OCI-LY7 (cell line): ENCODE results near the gene SMR3B. TPM values are rescaled to one million over a fixed set of nuclear protein-coding genes. Genes with fewer than 3 reads are reported as not detected.

Source experiments
- BruUV-seq: library from RNA; stranded (reverse); fragments of 400-500 nt; replicated peaks from 2 replicates; lab custom pipeline; 2021; lab: Mats Ljungman, UMichigan
- CTCF ChIA-PET: fragments of 300-600 bp; sonication (Branson Sonifier 250); formaldehyde crosslinking; loops from one replicate; lab custom pipeline; 2022; ENCODE audit warnings: antibody characterized with exemption; ENCODE audit not compliant: unreplicated experiment; lab: Charles Lee
- POLR2A ChIA-PET: fragments of 300-600 bp; sonication (Branson Sonifier 250); formaldehyde crosslinking; loops from one replicate; lab custom pipeline; 2022; ENCODE audit warnings: antibody characterized with exemption; lab: Charles Lee
- DNase-seq: peaks from one replicate; pipeline ENCODE4 v3.0.0-alpha.2; 2015; ENCODE audit warnings: low spot score
- H2AFZ ChIP-seq: fragments of 200-600 bp; sonication (generic), shearing (Covaris generic); 2 replicates; pipeline ENCODE4 v1.6.1; 2014; ENCODE audit warnings: mild to moderate bottlenecking, antibody characterized with exemption, low read length, moderate library complexity
- H3K27ac ChIP-seq: fragments of 200-600 bp; sonication (generic); 2 replicates; pipeline ENCODE4 v1.5.1; 2014; ENCODE audit warnings: mixed run types, low read depth, mild to moderate bottlenecking, moderate library complexity, low read length, inconsistent platforms; ENCODE audit not compliant: poor library complexity, severe bottlenecking
- H3K36me3 ChIP-seq: fragments of 200-600 bp; sonication (generic); 2 replicates; pipeline ENCODE4 v1.6.1; 2014; ENCODE audit warnings: mild to moderate bottlenecking, antibody characterized with exemption, low read length, moderate library complexity, mixed read lengths; ENCODE audit not compliant: insufficient read depth
- H3K4me1 ChIP-seq: fragments of 200-600 bp; sonication (generic); 2 replicates; pipeline ENCODE4 v1.5.1; 2014; ENCODE audit warnings: mild to moderate bottlenecking, low read length; ENCODE audit not compliant: insufficient read depth, poor library complexity, severe bottlenecking
- H3K4me2 ChIP-seq: fragments of 200-600 bp; sonication (generic); 2 replicates; pipeline ENCODE4 v1.6.1; 2014; ENCODE audit warnings: mild to moderate bottlenecking, low read length
- H3K4me3 ChIP-seq: fragments of 200-600 bp; sonication (generic); 2 replicates; pipeline ENCODE4 v1.5.1; 2014; ENCODE audit warnings: mild to moderate bottlenecking, low read depth, low read length; ENCODE audit not compliant: poor library complexity, severe bottlenecking
- H3K79me2 ChIP-seq: fragments of 200-600 bp; sonication (generic); 2 replicates; pipeline ENCODE4 v1.6.1; 2016; ENCODE audit warnings: low read depth, mild to moderate bottlenecking, low read length, moderate library complexity, mixed read lengths; ENCODE audit not compliant: insufficient read depth
- H3K9me2 ChIP-seq: fragments of 200-600 bp; sonication (generic); 2 replicates; pipeline ENCODE4 v1.6.1; 2016; ENCODE audit warnings: mild to moderate bottlenecking, low read length, mixed read lengths; ENCODE audit not compliant: insufficient read depth
- H3K9me3 ChIP-seq: fragments of 200-600 bp; sonication (generic); 2 replicates; pipeline ENCODE4 v1.6.1; 2014; ENCODE audit warnings: mild to moderate bottlenecking, mixed run types, low read length, mixed read lengths
- H4K20me1 ChIP-seq: fragments of 200-600 bp; sonication (generic); 2 replicates; pipeline ENCODE4 v1.6.1; 2014; ENCODE audit warnings: mild to moderate bottlenecking, antibody characterized with exemption, low read length, moderate library complexity, mixed read lengths; ENCODE audit not compliant: insufficient read depth
- CTCF ChIP-seq: fragments of 200-600 bp; sonication (generic); conservative IDR thresholded peaks from 2 replicates; pipeline ENCODE4 v1.5.1; 2014; ENCODE audit warnings: mild to moderate bottlenecking, antibody characterized with exemption, low read length, moderate library complexity, mixed read lengths
- EZH2phosphoT487 ChIP-seq: fragments of 200-600 bp; sonication (generic); IDR thresholded peaks from 2 replicates; pipeline ENCODE4 v1.6.1; 2018; ENCODE audit warnings: low read depth, borderline replicate concordance, mild to moderate bottlenecking, mixed run types, antibody characterized with exemption, low read length, moderate library complexity, mixed read lengths
- intact Hi-C: fragments of 100-400 bp; cut with micrococcal nuclease; formaldehyde crosslinking; loops from one replicate; pipeline ENCODE4 v1.10.0; 2022; ENCODE audit not compliant: unreplicated experiment
- total RNA-seq, 2 experiments: library from RNA; depleted of rRNA in 1 of 2; stranded (reverse); fragments of >200 nt in 1 of 2; shearing (Covaris generic) in 1 of 2; gene quantifications; 2 replicates each; pipeline ENCODE4 v1.2.3, GENCODE V29; 2014 to 2022

The SMR3B gene
- total RNA-seq, 2 experiments from 2014 or later: not detected

DNA sequence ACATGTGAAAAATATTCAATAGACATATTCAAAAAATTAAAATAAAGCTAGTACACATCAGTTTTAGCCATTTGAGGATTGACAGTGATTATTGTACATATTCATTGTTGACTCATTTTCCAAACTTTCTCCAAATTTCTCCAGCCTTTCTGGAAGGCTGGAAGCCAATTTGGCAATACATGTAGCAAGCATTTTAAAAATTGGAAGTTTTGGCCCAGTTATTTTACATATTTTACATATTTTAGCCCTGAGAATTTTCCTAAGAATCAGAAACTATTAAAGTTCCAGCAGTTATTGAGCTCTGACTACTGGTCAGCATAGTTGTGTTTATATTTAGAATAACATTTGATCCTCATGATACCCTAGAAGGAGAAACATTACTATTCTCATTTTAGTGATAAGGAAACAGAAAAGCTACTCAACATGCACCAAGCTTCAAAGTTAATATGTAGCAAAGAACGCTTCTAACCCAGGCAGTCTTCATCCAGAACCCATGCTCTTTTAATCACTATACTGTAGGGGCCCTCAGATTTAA is 45.0 kb upstream of the SMR3B start:
- DNase-seq: no peak
- Histone ChIP-seq H3K27ac (no peak overlapping the region), H3K4me2 (no peak overlapping the region), H3K9me2 (no peaks in the 10 kb centered on the region), H3K9me3 (no peaks in the 10 kb centered on the region), H3K4me1 (no peaks in the 10 kb centered on the region), H3K4me3 (no peak overlapping the region), H2AFZ (no peak overlapping the region), H4K20me1 (no peaks in the 10 kb centered on the region; the same call in 1 of the 2 replicates), H3K79me2 (no peaks in the 10 kb centered on the region), H3K36me3 (no peaks in the 10 kb centered on the region)
- no TSS peak for BruUV-seq
- ChIA-PET CTCF (no interaction called here), POLR2A (interaction anchor here (0.7 to 0.8 kb wide), 2 partner anchors 37 to 971 kb away, joined by 3 read pairs; no protein-coding TSS in a partner anchor)
- TF ChIP-seq CTCF (no peak), EZH2phosphoT487 (no peak)
- intact Hi-C loops: no loop called here

DNA sequence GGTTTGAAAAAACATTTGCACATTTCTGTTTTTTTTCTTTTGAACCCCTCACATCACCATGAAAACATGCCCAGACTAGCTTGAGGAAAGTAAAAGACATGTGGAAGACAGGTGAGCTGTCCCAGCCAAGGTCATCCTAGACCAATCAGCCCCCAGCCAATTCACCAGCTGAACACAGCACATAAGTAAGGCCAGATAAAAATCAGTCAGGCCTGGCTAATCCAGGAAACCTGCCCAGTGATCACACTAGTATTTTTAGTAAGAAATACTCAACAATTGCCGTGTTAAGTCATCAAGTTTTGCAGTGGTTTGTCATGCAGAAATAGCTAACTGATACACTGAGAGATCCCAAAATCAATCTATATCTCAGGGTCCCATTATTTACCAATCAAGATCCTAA is 26.7 kb upstream of the SMR3B start:
- BruUV-seq: no TSS peak
- Histone ChIP-seq H2AFZ (no peak overlapping the region), H3K4me1 (no peaks in the 10 kb centered on the region), H3K36me3 (no peaks in the 10 kb centered on the region), H3K4me3 (no peak overlapping the region), H4K20me1 (no peaks in the 10 kb centered on the region), H3K4me2 (no peak overlapping the region), H3K79me2 (no peaks in the 10 kb centered on the region), H3K9me3 (no peaks in the 10 kb centered on the region), H3K9me2 (no peaks in the 10 kb centered on the region), H3K27ac (no peak overlapping the region)
- intact Hi-C loops: no loop called here
- no peak for DNase-seq
- TF ChIP-seq CTCF: no peak
- no peak for TF ChIP-seq EZH2phosphoT487
- POLR2A ChIA-PET: interaction anchor here (0.7 kb wide), 1 partner anchor 90 kb away, joined by 3 read pairs; no protein-coding TSS in a partner anchor
- CTCF ChIA-PET: no interaction called here

- no peak overlapping the region for H2AFZ ChIP-seq
- no peaks in the 10 kb centered on the region for H3K9me2 ChIP-seq
- H3K4me1 ChIP-seq: no peaks in the 10 kb centered on the region
- no peak overlapping the region for H3K4me3 ChIP-seq
- no peak for DNase-seq
- no peak for TF ChIP-seq CTCF
- no peak for TF ChIP-seq EZH2phosphoT487
- H3K36me3 ChIP-seq: no peaks in the 10 kb centered on the region
- BruUV-seq: no TSS peak
- H3K4me2 ChIP-seq: no peak overlapping the region
- CTCF ChIA-PET: no interaction called here
- no peak overlapping the region for H3K27ac ChIP-seq
- H3K9me3 ChIP-seq: no peaks in the 10 kb centered on the region
- no peaks in the 10 kb centered on the region for H3K79me2 ChIP-seq
- no peaks in the 10 kb centered on the region for H4K20me1 ChIP-seq
- POLR2A ChIA-PET: interaction anchor here (0.5 to 0.6 kb wide), 2 partner anchors 16 to 1056 kb away, joined by 3 to 7 read pairs; no protein-coding TSS in a partner anchor
- intact Hi-C loops: no loop called here
These were observed 23.7 kb upstream of the SMR3B start for GRCh38 chr4:70359115-70359661.
